GM18508 (cell line): ENCODE results near the gene OPRM1.
"Not testable (repeated sequence)": the region's sequence is repeated elsewhere in the genome, so short reads cannot be mapped to it uniquely, and the experiment has no call there.

ENCODE experiments used
- ATAC-seq: cut with Tn5 transposase; IDR thresholded peaks from one replicate; pipeline ENCODE4 v1.9.1; 2021; ENCODE audit warnings: moderate number of reproducible peaks; ENCODE audit not compliant: insufficient read depth, unreplicated experiment

Gene OPRM1

DNA sequence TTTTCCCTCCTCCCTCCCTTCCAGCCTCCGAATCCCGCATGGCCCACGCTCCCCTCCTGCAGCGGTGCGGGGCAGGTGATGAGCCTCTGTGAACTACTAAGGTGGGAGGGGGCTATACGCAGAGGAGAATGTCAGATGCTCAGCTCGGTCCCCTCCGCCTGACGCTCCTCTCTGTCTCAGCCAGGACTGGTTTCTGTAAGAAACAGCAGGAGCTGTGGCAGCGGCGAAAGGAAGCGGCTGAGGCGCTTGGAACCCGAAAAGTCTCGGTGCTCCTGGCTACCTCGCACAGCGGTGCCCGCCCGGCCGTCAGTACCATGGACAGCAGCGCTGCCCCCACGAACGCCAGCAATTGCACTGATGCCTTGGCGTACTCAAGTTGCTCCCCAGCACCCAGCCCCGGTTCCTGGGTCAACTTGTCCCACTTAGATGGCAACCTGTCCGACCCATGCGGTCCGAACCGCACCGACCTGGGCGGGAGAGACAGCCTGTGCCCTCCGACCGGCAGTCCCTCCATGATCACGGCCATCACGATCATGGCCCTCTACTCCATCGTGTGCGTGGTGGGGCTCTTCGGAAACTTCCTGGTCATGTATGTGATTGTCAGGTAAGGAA lies at the start of gene OPRM1:
OPRM1 (plus strand) TSS at position 10 of the 612 bp plus-strand sequence; CDS start at position 315, 305 bp downstream.
- ATAC-seq, result no peak

DNA sequence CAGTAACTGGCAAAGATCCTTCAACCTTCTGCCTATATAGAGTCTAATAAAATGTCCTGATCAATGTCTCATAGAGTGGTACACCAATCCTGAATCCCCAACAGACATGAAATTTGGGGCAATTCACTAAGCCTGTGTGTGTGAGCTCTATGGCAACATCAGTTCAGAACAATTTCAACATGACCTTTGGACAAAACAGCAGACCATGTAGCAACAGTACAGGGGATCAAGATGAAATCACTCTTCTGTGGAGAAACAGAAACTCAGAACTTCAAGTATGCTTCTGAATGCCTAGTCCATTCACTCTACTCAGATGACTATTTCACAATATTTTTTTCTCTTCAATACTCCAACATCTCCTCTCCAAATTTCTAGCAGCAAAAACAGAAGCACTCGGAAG lies 49.1 kb upstream of the OPRM1 start:
- ATAC-seq, result no peak

DNA sequence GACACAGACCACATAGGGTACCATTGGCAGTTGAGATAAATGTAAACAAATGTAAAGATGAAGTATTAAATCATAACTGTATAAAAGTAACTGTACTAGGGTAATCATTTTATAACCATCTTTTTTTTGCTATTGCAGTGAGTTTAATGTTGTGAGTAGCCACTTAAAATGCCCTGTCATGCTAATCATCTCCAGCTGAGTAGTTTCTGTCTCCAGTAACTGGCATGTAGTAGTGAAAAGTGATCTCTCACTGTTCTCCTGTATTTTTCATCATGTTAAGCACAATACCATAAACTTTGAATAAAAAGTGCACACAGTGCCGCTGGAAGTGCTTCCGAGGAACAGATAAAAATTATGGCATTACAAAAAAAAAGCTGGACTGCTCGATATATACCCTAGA lies 45.0 kb upstream of the OPRM1 start:
- ATAC-seq, result no peak

DNA sequence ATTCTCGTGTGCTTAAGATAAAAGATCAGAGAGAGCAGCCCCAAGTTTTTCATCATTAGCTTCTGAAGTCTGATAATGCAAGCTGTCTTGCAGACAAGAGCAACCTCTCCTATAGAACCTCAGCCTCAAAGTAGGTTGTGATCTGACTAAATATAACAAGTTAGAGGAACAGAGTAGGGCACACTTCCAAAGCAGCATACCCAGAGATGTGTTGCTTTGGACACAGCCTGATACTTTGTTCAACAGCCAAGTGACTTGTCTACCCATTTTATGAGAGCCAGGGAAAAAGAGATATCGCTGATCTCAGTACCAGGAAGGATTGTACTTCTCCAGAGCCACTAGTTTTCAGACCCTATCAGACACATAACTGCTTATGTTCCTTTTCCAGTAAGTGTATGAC lies 44.2 kb upstream of the OPRM1 start:
- no peak for ATAC-seq

DNA sequence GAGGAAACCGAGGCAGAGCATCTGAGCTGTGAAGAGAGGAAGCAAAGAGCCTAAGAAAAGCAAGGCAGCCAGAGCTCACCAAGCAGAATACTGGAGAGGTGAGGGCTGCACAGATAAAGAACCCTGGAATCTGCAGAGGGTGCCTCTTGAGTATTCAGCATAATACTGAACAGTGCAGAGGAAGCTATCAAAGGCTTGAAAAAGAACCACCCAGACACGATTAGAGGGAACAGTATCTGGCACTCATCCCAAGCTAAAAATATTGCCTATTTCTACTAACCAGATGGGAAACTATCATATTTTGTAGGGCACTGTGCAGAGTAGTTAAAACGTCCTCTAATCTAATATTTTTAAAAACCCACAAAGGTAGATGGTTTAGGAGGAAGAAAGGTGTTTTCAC lies 41.8 kb upstream of the OPRM1 start:
- no peak for ATAC-seq

DNA sequence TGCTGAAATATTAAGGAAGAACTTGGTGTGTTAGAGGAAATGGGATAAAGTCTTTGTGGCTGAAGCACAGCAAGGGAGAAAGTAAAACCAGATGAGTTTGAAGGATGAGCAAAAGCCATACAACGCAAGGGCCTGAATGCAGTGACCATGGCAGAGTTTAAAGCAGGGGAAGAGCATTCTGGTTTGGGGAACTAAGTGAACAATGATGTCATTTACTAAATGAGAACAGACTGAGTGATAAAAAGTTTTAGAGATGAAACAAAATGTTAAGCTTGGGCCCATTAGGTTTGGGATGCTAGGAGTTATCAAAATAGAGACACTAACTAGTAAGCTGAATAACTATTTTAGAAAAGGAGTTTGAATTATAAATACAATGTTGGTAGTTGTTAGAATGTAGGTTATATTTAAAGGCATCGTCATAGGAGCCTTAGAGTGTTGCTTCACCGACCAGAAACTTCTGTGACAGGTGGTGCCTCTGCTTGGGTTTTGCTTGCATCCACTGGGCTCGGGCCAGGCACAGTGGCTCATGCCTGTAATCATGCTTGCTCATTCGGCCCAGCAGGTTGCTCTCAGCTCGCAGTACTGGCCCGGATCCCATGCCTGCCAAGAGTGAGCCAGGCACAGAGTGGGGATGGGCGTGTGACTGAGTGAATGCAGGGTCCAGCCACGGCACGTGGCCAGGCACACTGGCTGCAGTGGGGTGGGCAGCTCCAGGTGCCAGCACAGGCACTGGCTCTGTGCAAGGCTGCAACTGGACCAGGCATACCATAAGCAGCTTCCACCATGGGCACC lies 37.4 kb upstream of the OPRM1 start:
- no peak for ATAC-seq

DNA sequence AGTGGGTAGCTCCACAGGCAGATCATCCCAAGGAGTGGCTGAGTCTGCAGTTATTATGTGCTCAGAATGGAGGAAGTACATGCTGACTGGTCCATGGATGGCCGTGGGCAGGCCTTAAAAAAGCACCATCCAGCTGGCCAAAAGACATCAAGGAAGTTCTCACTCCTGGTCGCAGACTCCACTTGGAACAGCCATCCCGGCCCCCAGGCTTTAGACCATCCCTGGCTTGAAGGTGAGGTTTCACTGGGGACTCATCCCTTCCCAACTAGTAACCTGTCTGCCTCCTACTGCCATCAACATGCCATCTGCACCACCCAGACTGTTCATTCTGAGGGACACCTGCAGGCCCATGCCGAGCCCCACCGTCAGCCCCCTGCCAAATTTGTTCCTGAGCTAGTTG lies 36.1 kb upstream of the OPRM1 start:
- ATAC-seq, result no peak

DNA sequence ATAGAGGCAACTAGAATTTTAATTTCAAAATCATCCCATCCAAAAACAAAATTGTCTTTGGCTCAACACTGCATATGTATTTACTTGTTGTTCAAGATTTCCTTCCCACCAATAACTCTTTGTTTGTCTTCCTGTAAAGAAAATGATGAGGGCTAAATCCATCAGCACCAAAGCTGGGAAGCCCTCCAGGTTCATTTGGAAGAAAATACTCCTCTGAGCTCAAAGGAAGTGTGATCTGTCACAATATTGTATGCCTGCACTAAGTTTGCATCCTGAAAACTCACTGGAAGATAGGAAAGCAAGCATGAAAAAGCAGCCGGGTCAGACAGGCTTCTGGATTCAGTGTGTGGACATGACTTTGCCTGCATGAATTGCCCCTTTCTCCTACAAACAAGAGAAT lies 28.7 kb upstream of the OPRM1 start:
- no peak for ATAC-seq

DNA sequence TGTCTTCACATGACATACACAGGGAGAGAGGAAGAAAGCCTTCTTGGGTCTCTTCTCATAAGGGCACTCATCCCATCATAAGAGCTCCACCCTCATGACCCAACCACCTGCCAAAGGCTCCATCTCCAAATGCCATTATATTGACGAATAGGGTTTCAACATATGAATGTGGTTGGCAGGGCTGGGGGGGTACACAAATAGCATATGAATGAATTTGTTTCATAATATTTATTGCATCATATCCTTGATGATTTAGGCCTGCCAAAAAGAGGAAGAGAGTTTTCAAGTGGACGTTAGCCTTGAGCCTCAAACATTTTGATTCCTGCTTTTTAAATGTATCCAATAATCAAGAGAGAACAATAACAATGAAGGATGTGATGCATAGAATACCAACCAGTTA lies 26.2 kb upstream of the OPRM1 start:
- ATAC-seq, result no peak

DNA sequence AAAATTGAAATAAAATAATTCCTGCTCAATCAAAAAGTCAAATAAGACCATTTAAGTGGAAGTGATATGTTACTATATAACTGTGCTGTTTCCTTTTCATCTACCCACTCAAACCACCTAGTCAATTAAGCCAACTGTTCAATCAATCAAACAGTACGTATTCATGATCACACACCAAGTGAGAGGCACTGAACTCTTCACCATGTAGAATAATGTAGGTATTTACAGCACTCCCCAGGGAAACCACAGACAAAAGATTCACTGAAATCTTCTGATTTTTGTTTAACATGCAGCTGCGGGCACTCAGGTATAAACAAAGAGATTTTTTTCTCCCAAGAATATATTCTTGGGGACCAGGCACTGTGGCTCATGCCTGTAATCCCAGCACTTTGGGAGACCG lies 21.3 kb upstream of the OPRM1 start:
- ATAC-seq, result no peak

DNA sequence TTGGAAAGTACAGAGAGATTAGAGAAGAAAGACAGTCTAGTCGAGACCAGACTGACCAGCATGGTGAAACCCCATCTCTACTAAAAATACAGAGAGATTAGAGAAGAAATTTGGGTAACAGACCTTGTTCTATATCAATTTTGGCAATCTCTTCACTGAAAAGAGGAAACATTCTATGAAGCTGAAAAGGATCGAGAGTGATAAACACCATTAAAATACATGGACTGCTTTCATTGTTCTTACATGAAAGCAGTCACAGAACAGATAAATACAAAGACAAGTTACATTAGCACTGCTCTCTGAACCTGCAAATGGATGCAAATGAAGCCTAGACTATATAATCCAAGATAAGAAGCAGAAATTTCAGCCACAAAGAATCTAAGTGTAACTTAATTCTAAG lies 8.4 kb upstream of the OPRM1 start:
- no peak for ATAC-seq

DNA sequence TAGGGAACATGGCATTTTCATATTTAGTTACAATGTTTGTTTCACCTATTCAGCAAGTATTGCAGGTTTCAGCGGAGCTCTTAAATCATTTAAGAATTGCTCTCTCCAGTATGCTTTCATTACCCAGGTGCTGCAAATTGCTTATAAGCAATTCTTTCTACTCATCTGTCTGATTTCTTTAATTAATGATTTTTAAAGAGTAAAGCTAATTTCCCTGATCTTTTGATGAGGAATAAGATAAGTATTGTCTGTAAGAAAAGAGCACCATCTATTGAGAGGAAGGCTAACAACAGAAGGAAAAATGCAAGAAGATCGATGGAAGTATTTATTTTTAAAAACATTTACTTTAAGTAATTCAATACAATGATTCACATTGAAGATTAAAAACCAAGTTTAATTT lies 2.0 kb downstream of the OPRM1 start:
- no peak for ATAC-seq

DNA sequence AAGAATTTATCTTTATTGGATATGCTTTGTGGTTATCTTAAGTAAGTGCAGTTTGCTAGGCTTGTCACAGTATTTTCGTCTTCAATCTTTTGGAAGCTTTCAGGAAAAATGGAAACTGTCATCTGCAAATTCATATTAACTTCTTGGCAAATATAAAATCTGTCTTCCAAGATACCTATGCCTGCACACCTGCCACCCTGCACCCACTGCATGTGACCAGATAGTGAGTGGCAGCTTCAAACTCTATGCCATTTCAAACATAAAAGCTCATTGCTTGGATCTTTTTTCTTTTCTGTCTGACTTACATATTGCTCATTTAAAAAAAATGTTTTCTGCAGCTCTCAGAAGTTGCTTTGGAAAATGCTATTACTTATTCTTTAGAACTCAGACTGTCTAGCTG lies 14.1 kb downstream of the OPRM1 start:
- ATAC-seq, result no peak

DNA sequence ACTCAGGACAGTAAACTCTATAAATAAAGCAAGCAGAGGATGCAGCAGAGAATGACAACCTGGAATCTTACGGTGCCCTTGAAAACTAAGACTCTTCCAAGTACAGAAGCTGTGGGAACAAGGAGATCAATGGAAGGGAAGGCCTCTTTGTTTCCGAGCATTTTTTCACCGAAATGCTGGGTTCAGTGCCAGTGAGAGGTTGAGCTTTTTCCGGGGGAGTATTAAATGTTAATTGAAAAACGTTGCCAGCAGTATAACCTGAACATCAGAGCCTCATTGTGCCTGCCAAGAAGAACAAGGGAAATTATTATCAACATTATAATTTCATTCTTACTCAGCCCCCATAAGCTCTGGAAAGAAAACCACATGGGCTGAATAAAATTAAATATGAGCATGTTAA lies 17.5 kb downstream of the OPRM1 start:
- ATAC-seq, result no peak

DNA sequence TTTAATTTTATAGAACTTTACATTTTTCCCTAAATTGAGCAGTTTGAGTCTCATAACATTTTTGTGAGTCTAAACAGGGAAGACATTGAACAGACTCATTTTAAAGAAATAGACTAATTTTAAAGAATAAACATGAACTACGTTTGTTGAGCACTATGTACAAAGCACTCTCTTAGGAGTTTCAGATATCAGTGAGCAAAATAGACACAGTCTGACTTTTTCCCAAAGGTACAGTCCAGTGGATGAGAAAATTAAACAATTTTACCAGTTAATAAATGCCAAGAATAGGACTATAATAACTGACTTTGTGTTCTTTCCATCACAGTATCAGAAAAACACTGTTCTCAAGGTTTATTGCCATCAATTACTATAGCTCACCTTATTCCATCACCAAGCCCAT lies 18.1 kb downstream of the OPRM1 start:
- ATAC-seq, result no peak

DNA sequence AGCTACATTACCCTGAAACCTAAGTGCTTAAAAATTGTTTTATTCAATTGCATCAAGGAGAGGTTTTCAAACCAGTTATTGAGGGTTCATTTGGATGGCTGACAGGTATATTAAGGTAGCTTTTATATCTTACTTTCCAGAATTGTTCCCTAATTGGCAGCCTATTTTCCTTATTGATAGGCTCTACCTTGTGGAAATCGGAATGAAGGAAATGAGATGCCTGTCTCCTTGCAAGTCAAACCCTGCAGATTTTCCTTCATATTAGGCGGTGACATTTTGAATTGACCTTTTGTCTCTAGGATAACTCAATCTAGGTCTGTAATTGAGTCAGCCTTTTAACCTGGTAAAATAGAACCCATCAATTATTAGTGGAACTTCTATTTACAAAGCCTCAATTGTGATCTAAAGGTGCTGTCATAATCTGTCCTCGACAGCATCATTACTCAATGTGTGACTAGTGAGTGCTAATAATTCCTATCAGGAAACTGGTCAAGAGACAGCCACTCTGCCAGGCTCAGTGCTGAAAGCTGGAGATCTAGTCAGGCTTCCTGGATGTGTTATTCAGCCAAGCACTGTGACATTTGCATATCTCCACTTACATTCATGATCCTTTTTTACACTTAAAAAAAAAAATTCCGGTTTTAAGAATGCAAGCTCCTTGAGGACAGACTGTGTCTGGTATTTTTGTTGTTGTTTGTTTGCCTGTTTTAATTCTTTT lies 20.1 kb downstream of the OPRM1 start:
- ATAC-seq, result no peak

DNA sequence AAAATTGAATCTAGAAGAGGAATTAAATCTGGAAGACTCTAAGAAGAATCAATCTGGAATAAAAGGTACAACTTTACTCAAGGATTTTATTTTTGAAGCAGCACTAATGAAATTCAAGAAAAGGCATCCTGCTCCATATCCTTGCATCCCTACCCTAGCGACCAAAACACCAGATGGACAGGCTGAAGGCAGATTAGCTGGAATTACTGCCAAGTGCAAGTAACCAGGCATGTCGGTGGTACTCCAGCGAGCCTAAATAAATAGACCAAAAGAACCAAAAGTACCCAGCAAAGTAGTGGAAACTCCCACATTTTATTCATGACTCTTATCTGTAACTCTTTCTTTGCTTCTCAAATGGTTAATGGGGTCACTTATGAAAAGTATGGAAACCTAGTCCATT lies 21.0 kb downstream of the OPRM1 start:
- no peak for ATAC-seq

DNA sequence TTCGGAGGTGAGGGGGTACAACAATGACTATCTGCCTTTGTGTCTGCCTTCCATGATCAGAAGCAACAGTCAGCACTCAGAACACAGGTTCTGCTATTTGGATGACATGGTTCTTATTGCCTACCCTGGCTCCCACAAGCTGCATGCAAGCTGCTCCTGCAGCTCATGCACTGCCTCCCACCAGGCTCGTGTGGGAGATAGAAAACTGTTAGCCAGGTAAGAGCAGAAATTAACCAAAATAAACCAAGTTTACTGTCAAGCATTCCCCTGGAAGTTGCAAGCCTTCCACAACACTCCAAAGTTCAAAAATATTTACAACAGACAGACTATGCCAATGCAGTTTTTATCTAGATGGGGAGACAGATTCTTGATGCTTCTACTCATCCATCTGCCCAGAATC lies 31.0 kb downstream of the OPRM1 start:
- no peak for ATAC-seq

DNA sequence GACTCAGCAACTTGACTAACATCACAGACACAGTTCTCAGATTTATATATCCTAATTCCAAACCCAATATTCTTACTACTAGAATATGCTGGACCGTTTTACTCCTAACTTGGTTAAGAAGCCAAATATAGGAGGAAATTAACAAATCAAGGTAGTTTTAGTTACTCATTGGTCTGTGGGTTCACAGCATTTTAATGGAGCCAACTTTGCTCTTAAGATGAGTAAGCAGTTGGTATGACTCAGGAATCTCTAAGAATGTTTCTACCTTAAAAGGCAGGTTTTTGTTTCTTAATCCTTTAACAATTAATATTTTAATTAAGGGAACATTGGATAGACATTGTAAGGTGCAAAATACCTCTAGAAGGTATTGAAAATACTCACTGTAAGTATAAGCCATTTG lies 31.6 kb downstream of the OPRM1 start:
- no peak for ATAC-seq

DNA sequence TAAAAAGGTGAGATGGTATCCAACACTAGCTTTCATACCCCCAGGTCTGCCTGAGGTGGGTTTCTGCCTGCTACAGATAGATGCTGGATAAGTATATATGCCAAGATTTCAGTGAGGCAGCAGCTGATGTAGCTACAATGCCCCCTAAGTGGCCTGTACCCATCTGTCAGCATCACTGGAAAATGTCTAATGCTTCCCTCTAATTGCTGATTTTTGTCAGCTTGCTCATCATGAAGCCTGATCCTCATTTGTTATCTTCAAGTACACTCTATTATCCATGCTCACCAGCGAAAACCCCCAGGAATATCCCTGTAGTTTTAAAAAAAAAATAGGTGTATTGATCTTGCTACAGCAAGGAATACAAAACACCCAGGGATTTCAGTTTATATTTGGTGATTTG lies 32.2 kb downstream of the OPRM1 start:
- ATAC-seq, result no peak

DNA sequence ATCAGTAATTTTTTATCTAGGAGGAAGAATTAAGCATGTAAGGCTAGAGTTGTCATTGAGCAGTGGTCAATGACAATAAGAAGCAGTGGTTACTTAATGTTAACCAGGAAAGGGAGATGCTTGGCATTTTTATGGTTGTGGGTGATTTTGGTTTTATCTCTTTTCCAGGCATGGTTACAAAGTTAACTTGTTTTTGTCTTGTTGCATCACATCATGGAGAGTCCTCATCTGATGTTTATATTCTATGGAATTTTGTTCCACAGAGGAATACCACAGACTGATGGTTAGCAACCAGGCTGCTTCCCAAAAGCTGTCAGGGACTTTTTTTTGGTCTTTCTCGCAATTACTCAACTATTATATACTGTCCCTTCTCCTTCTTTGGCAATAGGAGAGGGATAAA lies 32.7 kb downstream of the OPRM1 start:
- no peak for ATAC-seq

DNA sequence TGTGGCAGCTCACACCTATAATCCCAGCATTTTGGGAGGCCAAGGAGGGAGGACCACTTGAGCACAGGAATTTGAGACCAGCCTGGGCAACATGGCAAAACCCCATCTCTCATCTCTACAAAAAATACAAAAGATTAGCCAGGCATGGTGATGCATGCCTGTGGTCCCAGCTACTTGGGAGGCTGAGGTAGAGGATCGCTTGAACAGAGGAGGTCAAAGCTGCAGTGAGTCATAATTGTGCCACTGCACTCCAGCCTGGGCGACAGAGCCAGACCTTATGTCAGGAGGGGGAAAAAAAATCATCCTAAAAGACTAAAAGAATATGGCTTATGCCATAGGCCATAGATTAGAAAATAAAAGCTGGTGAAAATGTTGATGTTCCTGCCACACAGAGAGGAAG lies 39.6 kb downstream of the OPRM1 start:
- not testable (repeated sequence) for ATAC-seq
